MCF 10A (cell line): ENCODE data around the gene EMID1. TPM values are rescaled to one million over a fixed set of nuclear protein-coding genes. Genes with fewer than 3 reads are reported as not detected.

Experiments
- BruUV-seq: library from RNA; stranded (reverse); fragments of 400-500 nt; replicated peaks from 2 replicates; lab custom pipeline; 2021; lab: Mats Ljungman, UMichigan
- CTCF ChIA-PET: fragments of 300-600 bp; sonication (Branson Sonifier 250); formaldehyde crosslinking; extraction: SDS; loops from one replicate; lab custom pipeline; 2021; ENCODE audit warnings: antibody characterized with exemption, inconsistent platforms; lab: Yijun Ruan, JAX
- POLR2A ChIA-PET: fragments of 300-600, 350-650 bp; sonication (Branson Sonifier 250); formaldehyde crosslinking; extraction: SDS; loops from one replicate; lab custom pipeline; 2020; ENCODE audit warnings: antibody characterized with exemption, inconsistent platforms; lab: Yijun Ruan, JAX
- DNase-seq: peaks from one replicate; pipeline ENCODE4 v3.0.0-alpha.2; 2018; ENCODE audit not compliant: unreplicated experiment
- H3K27ac Mint-ChIP-seq: one replicate; pipeline ENCODE4 v1.8.0; 2022; ENCODE audit warnings: mild to moderate bottlenecking, low read depth, mixed read lengths; ENCODE audit not compliant: unreplicated experiment
- H3K27me3 Mint-ChIP-seq: one replicate; pipeline ENCODE4 v1.8.0; 2022; ENCODE audit warnings: mixed read lengths; ENCODE audit not compliant: insufficient read depth, unreplicated experiment
- H3K36me3 Mint-ChIP-seq: one replicate; pipeline ENCODE4 v1.8.0; 2022; ENCODE audit warnings: mild to moderate bottlenecking, moderate library complexity, mixed read lengths; ENCODE audit not compliant: insufficient read depth, unreplicated experiment
- H3K4me1 Mint-ChIP-seq: one replicate; pipeline ENCODE4 v1.8.0; 2022; ENCODE audit warnings: mixed read lengths; ENCODE audit not compliant: insufficient read depth, unreplicated experiment
- H3K4me3 Mint-ChIP-seq: one replicate; pipeline ENCODE4 v1.8.0; 2022; ENCODE audit warnings: mild to moderate bottlenecking, moderate library complexity, mixed read lengths; ENCODE audit not compliant: unreplicated experiment
- H3K9me3 Mint-ChIP-seq: one replicate; pipeline ENCODE4 v1.8.0; 2022; ENCODE audit warnings: mixed read lengths; ENCODE audit not compliant: unreplicated experiment
- intact Hi-C: fragments of 100-400 bp; cut with micrococcal nuclease; formaldehyde crosslinking; loops from 2 replicates; pipeline ENCODE4 v1.14.1; 2022
- total RNA-seq: library from RNA; stranded (reverse); gene quantifications from 2 replicates; pipeline ENCODE4 v1.2.3, GENCODE V29; 2022
- TF ChIP-seq, protein P1 (sequence below): fragments of 200-600 bp; IDR thresholded peaks from one replicate; pipeline ENCODE4 v1.8.0; 2022; ENCODE audit warnings: antibody characterized with exemption, mild to moderate bottlenecking; ENCODE audit not compliant: unreplicated experiment

EMID1 gene
- total RNA-seq, 1 experiment from 2014 or later = not detected

DNA sequence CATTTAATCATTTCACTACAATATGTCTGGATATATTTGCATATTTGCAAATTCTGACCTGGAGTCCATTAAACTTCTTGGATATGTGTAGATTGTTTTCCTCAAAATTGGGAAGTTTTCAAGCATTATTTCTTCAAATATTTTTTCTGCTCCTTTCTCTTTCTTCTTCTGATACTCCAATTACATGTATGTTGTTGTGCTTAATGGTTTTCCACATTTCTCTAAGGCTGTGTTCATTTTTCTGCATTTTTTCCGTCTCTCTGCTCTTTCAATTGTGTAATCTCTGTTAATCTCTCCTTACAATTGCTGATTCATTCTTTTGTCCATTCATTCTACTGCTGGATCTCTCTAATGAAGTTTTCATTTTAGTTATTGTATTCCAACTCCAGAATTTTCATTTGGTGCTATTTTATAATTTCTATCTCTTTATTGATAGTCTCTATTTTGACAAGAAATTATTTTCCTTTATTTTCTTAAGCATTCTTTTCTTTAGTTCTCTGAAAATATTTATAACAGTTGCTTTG, 30.3 kb upstream of the EMID1 start:
- Mint-ChIP-seq H3K27ac (no peak overlapping the region), H3K4me1 (no peaks in the 10 kb centered on the region), H3K27me3 (peaks cover 27% of the 10 kb centered on the region), H3K4me3 (no peak overlapping the region), H3K36me3 (no peaks in the 10 kb centered on the region), H3K9me3 (peaks cover 16% of the 10 kb centered on the region)
- POLR2A ChIA-PET = no interaction called here
- no TSS peak for BruUV-seq
- CTCF ChIA-PET = interaction anchor here (1.5 kb wide), 1 partner anchor 21 kb away, joined by 10 read pairs; no protein-coding TSS in a partner anchor
- DNase-seq = no peak
- intact Hi-C loops = no loop called here
- TF ChIP-seq, protein P1, sequence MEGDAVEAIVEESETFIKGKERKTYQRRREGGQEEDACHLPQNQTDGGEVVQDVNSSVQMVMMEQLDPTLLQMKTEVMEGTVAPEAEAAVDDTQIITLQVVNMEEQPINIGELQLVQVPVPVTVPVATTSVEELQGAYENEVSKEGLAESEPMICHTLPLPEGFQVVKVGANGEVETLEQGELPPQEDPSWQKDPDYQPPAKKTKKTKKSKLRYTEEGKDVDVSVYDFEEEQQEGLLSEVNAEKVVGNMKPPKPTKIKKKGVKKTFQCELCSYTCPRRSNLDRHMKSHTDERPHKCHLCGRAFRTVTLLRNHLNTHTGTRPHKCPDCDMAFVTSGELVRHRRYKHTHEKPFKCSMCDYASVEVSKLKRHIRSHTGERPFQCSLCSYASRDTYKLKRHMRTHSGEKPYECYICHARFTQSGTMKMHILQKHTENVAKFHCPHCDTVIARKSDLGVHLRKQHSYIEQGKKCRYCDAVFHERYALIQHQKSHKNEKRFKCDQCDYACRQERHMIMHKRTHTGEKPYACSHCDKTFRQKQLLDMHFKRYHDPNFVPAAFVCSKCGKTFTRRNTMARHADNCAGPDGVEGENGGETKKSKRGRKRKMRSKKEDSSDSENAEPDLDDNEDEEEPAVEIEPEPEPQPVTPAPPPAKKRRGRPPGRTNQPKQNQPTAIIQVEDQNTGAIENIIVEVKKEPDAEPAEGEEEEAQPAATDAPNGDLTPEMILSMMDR = no peak

DNA sequence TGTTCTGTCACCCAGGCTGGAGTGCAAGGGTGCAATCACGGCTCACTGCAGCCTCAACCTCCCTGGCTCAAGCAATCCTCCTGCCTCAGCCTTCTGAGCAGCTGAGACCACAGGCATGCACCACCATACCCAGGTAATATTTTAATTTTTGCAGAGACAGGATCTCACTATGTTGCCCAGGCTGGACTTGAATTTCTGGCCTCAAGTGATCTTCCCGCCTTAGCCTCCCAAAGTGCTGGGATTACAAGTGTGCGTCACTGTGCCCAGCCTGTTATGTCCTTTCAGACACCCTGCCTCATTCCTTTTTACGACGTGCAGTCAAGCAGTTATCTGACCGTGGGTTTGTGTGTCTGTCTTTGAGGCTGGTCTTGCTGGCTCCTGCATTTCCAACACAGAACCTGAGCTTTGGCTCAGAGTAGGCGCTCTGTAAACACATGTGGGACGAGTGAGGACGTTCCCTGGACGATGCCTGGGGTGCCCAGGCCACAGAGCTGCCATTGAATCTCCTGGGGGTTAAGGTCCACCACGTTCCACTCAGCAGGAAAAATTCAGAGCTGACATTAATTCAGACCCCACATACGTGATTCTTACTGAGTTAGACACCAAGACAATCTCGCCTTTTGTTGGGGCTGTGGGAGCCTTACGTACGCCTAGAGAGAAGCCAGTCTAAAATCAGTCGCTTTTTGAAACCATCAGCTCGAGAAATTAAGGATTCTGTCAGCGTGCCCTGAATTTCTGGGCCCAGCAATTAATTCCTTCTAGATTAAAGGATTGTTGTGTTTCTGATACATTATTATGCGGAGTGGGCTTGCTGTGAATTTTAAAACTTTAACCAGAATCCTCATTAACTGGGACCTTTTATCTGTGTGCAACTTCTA, 21.5 kb upstream of the EMID1 start:
- no peak overlapping the region for H3K27ac Mint-ChIP-seq
- no peaks in the 10 kb centered on the region for H3K9me3 Mint-ChIP-seq
- intact Hi-C loops = no loop called here
- no peaks in the 10 kb centered on the region for H3K4me1 Mint-ChIP-seq
- CTCF ChIA-PET = interaction anchor here (0.9 kb wide), 1 partner anchor 583 kb away, joined by 3 read pairs; no protein-coding TSS in a partner anchor
- peaks cover 17% of the 10 kb centered on the region for H3K27me3 Mint-ChIP-seq
- BruUV-seq = no TSS peak
- H3K4me3 Mint-ChIP-seq = no peak overlapping the region
- POLR2A ChIA-PET = interaction anchor here (0.8 kb wide), 1 partner anchor 15 kb away, joined by 3 read pairs; no protein-coding TSS in a partner anchor
- TF ChIP-seq, protein P1 = no peak
- DNase-seq = no peak
- no peaks in the 10 kb centered on the region for H3K36me3 Mint-ChIP-seq

DNA sequence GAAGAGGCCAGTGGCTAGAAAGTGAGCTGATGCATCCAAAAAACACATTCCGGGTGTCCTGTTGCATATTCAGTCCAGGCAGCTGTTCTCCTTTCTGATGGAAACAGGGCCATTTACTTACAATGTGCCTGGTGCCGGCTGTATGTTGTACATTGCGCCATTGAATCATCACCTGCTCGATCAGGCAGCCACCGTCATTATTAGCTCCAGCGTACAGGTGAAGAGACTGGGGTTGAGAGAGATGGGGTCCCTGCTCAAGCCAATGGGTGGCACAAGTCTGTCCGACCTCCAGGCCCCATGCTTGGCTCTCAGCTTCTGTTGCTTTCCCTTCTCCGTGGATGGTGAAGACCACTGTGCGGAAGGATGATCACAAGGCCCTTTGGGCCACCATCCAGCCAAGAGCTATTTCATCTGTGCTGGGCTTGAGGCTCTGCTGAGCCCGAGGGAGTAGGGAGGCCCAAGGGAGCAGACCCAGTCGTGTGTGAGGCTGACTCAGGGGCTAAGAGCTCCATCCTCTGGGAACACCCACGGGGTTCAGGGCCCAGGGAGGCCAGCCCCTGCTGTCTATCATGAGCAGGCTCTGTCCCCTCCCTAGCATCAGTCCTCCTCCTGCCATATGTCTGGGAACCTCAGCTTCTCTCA, 20.7 kb upstream of the EMID1 start:
- TF ChIP-seq, protein P1 = no peak
- intact Hi-C loops = no loop called here
- POLR2A ChIA-PET = no interaction called here
- Mint-ChIP-seq H3K4me3 (no peak overlapping the region), H3K4me1 (no peaks in the 10 kb centered on the region), H3K27me3 (peaks cover 12% of the 10 kb centered on the region), H3K36me3 (no peaks in the 10 kb centered on the region), H3K9me3 (no peaks in the 10 kb centered on the region), H3K27ac (no peak overlapping the region)
- CTCF ChIA-PET = interaction anchor here (0.6 to 0.9 kb wide), 3 partner anchors 9 to 584 kb away, joined by 3 read pairs; no protein-coding TSS in a partner anchor
- BruUV-seq = no TSS peak
- no peak for DNase-seq

DNA sequence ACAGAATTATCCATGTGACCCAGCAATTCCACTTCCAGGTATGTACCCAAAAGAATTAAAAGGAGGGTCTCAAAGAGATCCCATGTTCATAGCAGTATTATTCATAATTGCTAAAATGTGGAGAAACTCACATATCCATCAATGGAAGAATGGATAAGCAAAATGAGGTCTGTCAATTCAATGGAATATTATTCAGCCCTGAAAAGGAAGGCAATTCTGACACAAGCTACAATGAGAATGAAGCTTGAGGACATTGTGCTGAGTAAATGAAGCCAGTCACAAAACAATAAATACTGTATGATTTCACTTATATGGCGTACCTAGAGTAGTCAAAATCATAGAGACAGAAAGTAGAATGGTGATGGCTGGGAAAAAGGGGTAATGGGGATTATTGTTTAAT, 19.4 kb upstream of the EMID1 start:
- BruUV-seq = no TSS peak
- Mint-ChIP-seq H3K4me1 (no peaks in the 10 kb centered on the region), H3K27ac (no peak overlapping the region), H3K4me3 (no peak overlapping the region), H3K36me3 (no peaks in the 10 kb centered on the region), H3K27me3 (no peaks in the 10 kb centered on the region), H3K9me3 (no peaks in the 10 kb centered on the region)
- ChIA-PET CTCF (no interaction called here), POLR2A (interaction anchor here (0.8 kb wide), 1 partner anchor 32 kb away, joined by 3 read pairs; no protein-coding TSS in a partner anchor)
- TF ChIP-seq, protein P1 = no peak
- DNase-seq = no peak
- intact Hi-C loops = no loop called here
